ENCODE data around the gene BARX2. TPM values are rescaled to one million over a fixed set of nuclear protein-coding genes. Genes with fewer than 3 reads are reported as not detected.
A peak's percentile ranks its signal among the peaks of the same experiment; 100 is the strongest.
"Not testable (repeated sequence)": the region's sequence is repeated elsewhere in the genome, so short reads cannot be mapped to it uniquely, and the experiment has no call there.

Gene BARX2, protein sequence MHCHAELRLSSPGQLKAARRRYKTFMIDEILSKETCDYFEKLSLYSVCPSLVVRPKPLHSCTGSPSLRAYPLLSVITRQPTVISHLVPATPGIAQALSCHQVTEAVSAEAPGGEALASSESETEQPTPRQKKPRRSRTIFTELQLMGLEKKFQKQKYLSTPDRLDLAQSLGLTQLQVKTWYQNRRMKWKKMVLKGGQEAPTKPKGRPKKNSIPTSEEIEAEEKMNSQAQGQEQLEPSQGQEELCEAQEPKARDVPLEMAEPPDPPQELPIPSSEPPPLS
- under 1 TPM; 0.11 to 0.87 (median 0.28) TPM for total RNA-seq

DNA sequence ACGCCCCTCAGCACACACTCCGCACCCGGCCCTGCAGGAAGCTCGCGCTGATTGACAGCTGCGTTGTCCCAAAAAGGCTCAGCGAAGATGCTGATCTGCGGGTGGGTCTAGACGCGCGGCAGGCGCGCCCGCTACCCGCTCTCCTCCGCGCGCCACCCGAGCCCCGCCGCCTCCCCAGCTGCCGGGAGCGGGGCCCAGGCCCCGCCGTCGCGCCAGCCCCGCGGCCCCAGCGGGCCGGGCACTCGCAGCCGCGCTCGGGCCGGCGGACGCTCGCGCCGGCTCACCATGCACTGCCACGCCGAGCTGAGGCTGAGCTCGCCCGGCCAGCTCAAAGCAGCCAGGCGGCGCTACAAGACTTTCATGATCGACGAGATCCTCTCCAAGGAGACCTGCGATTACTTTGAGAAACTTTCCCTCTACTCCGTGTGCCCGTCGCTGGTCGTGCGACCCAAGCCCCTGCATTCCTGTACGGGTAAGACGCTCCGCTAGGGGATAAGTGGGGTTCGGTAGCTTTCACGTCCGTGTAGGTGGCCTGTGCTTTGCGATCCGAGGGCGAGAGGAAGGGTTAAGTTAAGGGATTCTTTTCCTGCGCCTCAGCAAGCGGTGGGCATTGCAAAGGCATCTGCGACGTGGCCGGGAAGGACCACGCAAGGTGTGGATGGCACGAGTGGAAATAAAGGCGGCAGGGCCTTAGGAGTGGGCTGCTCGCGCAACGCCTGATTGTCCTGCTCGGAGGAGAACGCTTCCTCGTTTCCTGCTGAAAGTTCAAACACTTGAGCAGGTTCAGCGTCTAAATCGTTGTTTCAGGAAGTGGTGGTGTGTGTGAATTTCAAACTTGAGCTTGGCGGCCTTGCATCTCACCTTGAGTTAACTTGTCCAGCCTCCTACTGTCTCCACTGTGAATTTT lies at the start of gene BARX2:
Gene BARX2 (plus strand): TSS at position 98 of the 907 bp plus-strand sequence. CDS start 188 bp downstream, at position 286.
- DNase-seq: no peak
- H3K27me3 Mint-ChIP-seq (ENCODE audit: low read depth): peaks cover 66% of the 10 kb centered on the region
- H3K9me3 Mint-ChIP-seq: no peaks in the 10 kb centered on the region
- ATAC-seq: peak; percentile 51 to 54
- peaks cover 28% of the 10 kb centered on the region for H3K4me1 Mint-ChIP-seq (ENCODE audit: low read depth)
- no peaks in the 10 kb centered on the region for H3K36me3 Mint-ChIP-seq (ENCODE audit: insufficient read depth)
- peak within 1 kb of the TSS; percentile 66 for H3K4me3 Mint-ChIP-seq

DNA sequence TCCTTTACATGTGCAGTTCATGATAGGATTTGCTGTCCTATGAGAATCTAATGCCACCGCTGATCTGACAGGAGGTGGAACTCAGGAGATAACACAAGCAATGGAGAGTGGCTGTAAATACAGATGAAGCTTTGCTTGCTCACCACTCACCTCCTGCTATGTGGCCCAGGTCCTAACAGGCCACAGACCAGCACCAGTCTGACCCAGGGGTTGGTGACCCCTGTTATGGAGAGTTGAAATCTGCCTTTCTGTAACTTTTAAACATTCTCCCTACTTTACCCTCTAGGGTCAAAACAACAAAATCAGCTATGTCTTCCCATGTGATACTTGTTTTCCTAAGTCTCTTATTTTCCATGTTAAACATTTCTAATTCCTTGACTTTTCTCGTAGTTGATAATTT lies 48.7 kb upstream of the BARX2 start:
- no peak for DNase-seq
- Mint-ChIP-seq H3K27me3 (ENCODE audit: low read depth) (peaks cover 4% of the 10 kb centered on the region), H3K9me3 (no peaks in the 10 kb centered on the region), H3K4me1 (ENCODE audit: low read depth) (peaks cover 2% of the 10 kb centered on the region), H3K4me3 (no peak overlapping the region), H3K36me3 (ENCODE audit: insufficient read depth) (no peaks in the 10 kb centered on the region)
- no peak for ATAC-seq

DNA sequence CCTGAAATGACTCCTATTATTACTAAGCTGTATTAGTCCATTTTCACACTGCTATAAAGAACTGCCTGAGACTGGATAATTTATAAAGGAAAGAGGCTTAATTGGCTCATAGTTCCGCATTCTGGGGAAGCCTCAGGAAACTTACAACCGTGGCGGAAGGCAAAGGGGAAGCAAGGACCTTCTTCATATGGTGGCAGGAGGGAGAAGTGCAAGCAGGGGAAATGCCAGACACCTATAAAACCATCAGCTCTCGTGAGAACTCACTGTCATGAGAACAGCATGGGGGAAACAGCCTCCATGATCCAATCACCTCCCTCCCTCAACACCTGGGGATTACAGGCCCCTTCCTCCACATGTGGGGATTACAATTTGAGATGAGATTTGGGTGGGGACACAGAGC lies 47.9 kb upstream of the BARX2 start:
- not testable (repeated sequence) for ATAC-seq; H3K27me3 Mint-ChIP-seq (ENCODE audit: low read depth); DNase-seq; H3K9me3 Mint-ChIP-seq; H3K36me3 Mint-ChIP-seq (ENCODE audit: insufficient read depth); H3K4me3 Mint-ChIP-seq; H3K4me1 Mint-ChIP-seq (ENCODE audit: low read depth)

DNA sequence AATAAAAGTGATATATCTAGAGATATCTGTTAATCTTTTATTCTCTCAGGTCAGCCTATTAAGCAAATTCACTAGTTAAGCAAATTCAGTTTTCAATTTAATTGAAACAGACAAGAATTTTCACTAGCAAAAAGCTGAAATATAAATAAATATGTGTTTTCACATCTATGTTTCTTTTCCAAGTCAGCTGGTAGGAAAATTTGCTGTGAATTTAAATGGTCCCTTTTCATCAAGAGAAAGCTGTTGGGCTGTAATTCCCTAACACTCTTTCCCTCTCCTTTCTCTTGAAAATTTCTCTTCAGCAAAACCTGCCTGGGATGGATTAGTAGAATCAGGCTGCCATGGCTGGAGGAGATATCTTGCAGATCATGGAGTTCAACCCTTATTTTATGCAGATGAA lies 46.9 kb upstream of the BARX2 start:
- H3K4me3 Mint-ChIP-seq: no peak overlapping the region
- ATAC-seq (no peak), DNase-seq (no peak)
- H3K9me3 Mint-ChIP-seq: no peaks in the 10 kb centered on the region
- H3K4me1 Mint-ChIP-seq (ENCODE audit: low read depth): peaks cover 3% of the 10 kb centered on the region
- peaks cover 4% of the 10 kb centered on the region for H3K27me3 Mint-ChIP-seq (ENCODE audit: low read depth)
- H3K36me3 Mint-ChIP-seq (ENCODE audit: insufficient read depth): no peaks in the 10 kb centered on the region

DNA sequence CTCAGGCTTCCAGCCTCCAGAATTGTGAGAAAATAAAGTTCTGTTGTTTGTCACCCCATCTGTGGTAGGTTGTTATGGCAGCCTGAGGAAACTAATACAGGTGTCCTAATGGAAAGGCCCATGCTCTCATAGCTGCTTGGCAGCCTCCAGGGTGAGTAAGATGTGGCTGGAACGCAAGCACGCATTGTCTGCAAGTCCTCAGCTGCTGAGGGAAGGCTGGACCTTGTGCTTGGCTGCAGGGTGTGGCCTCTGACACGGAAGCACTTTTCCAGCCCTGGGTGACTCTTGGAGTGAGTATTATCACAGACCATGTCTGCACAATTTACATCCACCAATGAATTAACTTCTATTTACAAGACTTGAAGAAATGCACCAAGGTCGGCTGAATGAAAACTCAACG lies 44.4 kb upstream of the BARX2 start:
- Mint-ChIP-seq H3K4me3 (no peak overlapping the region), H3K27me3 (ENCODE audit: low read depth) (peaks cover 3% of the 10 kb centered on the region), H3K4me1 (ENCODE audit: low read depth) (peaks cover 3% of the 10 kb centered on the region), H3K9me3 (no peaks in the 10 kb centered on the region), H3K36me3 (ENCODE audit: insufficient read depth) (no peaks in the 10 kb centered on the region)
- ATAC-seq (no peak), DNase-seq (no peak)

DNA sequence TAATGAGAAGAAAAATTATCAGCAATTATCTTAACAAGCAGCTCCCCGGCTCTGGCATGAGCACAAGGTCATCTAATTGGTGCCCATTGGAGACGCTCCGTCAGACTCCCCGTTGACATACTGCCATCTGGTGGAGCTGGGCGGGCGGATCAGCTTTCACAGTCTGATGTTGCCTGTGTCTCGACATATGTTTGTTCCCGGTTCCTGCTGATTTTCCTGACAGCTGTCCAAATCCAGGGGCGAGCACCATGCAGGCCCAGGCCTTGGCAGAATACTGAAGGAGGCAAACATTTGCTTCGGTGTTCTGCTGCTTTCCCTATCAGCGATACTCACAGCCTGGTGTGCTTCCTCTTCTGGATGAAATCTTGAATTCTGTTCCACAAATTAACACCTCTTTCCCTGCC lies 43.8 kb upstream of the BARX2 start:
- H3K4me1 Mint-ChIP-seq (ENCODE audit: low read depth): peaks cover 3% of the 10 kb centered on the region
- no peaks in the 10 kb centered on the region for H3K9me3 Mint-ChIP-seq
- ATAC-seq (peak; percentile 66 to 76), DNase-seq (peak; percentile 59)
- H3K27me3 Mint-ChIP-seq (ENCODE audit: low read depth): peaks cover 3% of the 10 kb centered on the region
- no peak overlapping the region for H3K4me3 Mint-ChIP-seq
- no peaks in the 10 kb centered on the region for H3K36me3 Mint-ChIP-seq (ENCODE audit: insufficient read depth)

DNA sequence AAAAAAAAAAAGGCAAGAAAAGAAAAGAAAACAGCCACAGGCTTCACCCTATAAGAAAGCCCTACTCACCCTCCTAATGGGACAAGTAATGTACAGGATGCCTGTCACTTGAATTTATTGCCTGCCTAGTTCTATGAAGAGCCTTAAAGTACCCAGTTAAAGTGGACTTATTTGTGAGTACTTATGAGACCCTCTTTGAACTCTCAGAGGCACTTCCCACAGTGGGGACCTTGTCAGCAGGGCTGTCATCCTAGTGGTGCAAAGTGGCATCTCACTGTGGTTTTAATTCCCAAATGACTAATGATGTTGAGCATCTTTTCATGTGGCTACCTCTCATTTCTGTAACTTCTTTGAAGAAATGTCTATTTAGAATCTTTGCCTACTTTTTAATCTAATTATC lies 41.8 kb upstream of the BARX2 start:
- Mint-ChIP-seq H3K9me3 (no peaks in the 10 kb centered on the region), H3K4me3 (no peak overlapping the region), H3K4me1 (ENCODE audit: low read depth) (peaks cover 3% of the 10 kb centered on the region), H3K36me3 (ENCODE audit: insufficient read depth) (no peaks in the 10 kb centered on the region), H3K27me3 (ENCODE audit: low read depth) (peaks cover 3% of the 10 kb centered on the region)
- ATAC-seq (peak in 1 of 2 donors; percentile 61), DNase-seq (no peak)

DNA sequence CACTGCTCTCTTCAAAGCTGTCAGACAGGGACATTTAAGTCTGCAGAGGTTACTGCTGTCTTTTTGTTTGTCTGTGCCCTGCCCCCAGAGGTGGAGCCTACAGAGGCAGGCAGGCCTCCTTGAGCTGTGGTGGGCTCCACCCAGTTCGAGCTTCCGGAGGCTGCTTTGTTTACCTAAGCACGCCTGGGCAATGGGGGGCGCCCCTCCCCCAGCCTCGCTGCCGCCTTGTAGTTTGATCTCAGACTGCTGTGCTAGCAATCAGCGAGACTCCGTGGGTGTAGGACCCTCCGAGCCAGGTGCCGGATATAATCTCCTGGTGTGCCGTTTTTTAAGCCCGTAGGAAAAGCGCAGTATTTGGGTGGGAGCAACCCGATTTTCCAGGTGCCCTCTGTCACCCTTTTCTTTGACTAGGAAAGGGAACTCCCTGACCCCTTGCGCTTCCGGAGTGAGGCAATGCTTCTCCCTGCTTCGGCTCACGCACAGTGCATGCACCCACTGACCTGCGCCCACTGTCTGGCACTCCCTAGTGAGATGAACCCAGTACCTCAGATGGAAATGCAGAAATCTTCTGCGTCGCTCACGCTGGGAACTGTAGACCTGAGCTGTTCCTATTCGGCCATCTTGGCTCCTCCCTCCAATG lies 31.2 kb upstream of the BARX2 start:
- not testable (repeated sequence) for H3K36me3 Mint-ChIP-seq (ENCODE audit: insufficient read depth); ATAC-seq; H3K4me3 Mint-ChIP-seq; H3K9me3 Mint-ChIP-seq; H3K4me1 Mint-ChIP-seq (ENCODE audit: low read depth); H3K27me3 Mint-ChIP-seq (ENCODE audit: low read depth)
- DNase-seq: peak; percentile 9

DNA sequence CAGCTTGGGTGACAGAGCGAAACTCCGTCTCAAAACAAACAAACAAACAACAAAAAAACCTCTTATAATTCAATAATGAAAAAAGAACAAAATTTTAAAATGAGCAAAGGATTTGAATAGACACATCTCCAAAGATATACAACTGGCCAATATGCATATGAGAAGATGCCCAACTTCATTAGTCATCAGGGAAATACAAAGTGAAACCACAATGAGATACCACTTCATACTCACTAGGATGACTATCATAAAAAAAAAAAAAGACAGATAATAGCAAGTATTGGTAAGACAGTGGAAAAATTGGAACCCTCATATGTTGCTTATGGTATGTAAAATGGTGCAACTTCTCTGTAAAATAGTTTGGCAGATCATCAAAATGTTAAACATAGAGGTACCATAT lies 28.7 kb upstream of the BARX2 start:
- Mint-ChIP-seq H3K27me3 (ENCODE audit: low read depth) (peaks cover 4% of the 10 kb centered on the region), H3K36me3 (ENCODE audit: insufficient read depth) (no peaks in the 10 kb centered on the region), H3K4me3 (no peak overlapping the region), H3K4me1 (ENCODE audit: low read depth) (peaks cover 6% of the 10 kb centered on the region), H3K9me3 (peaks cover 10% of the 10 kb centered on the region)
- DNase-seq (no peak), ATAC-seq (no peak)

DNA sequence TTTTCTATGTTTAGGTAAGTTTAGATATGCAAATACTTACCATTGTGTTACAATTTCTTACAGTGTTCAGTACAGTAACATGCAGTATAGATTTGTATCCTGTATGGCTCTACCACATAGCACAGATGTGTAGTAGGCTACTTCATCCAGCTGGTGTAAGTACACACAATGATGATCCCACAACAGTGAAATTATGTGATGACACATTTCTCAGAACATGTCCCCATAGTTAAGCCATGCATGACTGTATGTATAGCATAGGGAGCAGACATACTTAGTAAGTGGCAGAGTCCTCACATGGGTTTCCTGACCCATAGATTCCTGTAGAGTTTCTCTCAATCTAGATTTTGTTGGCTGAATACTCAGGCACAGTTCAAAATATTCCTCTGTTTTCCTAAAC lies 26.8 kb upstream of the BARX2 start:
- H3K4me3 Mint-ChIP-seq: no peak overlapping the region
- H3K4me1 Mint-ChIP-seq (ENCODE audit: low read depth): peaks cover 6% of the 10 kb centered on the region
- H3K36me3 Mint-ChIP-seq (ENCODE audit: insufficient read depth): no peaks in the 10 kb centered on the region
- no peak for DNase-seq
- H3K9me3 Mint-ChIP-seq: peaks cover 10% of the 10 kb centered on the region
- H3K27me3 Mint-ChIP-seq (ENCODE audit: low read depth): peaks cover 5% of the 10 kb centered on the region
- ATAC-seq: no peak

DNA sequence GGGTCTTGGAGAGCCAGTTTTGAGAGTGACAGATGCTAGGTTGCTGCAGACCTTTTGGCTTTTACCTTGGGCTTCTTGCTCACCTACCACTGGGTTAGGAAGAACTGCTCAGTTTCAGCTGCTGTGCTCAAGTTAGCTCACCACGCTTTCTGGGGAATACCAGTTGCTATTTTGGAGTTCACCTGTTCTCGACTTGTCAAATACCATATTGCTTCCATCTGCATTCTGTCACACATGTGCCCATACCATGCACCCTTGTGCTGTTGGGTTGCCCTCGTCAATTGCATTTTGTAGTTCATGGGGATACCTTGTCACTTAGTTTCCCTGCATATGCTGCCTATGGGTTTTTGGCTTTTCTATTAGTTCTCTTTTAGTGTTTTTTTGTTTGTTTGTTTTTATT lies 23.0 kb upstream of the BARX2 start:
- Mint-ChIP-seq H3K9me3 (peaks cover 2% of the 10 kb centered on the region), H3K36me3 (ENCODE audit: insufficient read depth) (no peaks in the 10 kb centered on the region), H3K4me1 (ENCODE audit: low read depth) (no peaks in the 10 kb centered on the region), H3K4me3 (no peak overlapping the region), H3K27me3 (ENCODE audit: low read depth) (peaks cover 2% of the 10 kb centered on the region)
- ATAC-seq: no peak
- DNase-seq: no peak

DNA sequence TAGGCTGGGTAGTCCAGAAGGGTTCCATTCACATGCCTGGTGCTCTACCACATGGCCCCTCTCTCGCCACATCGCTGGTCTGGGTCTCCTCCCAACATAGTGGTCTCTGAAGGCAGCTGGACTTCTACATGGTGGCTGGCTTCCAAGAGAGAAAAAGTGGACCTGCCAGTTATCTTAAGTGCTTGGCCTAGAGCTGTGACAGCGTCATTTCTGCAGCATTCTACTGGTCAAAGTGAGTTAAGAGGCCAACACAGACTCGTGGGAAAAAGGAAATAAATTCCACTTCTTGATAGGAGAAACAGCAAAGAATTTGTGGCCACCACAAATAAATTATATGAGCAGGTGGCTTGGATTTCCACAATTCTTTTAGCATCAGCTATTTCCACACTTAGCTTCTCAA lies 21.0 kb upstream of the BARX2 start:
- Mint-ChIP-seq H3K4me1 (ENCODE audit: low read depth) (no peaks in the 10 kb centered on the region), H3K9me3 (peaks cover 5% of the 10 kb centered on the region), H3K4me3 (no peak overlapping the region), H3K36me3 (ENCODE audit: insufficient read depth) (no peaks in the 10 kb centered on the region), H3K27me3 (ENCODE audit: low read depth) (peaks cover 2% of the 10 kb centered on the region)
- DNase-seq (no peak), ATAC-seq (no peak)

DNA sequence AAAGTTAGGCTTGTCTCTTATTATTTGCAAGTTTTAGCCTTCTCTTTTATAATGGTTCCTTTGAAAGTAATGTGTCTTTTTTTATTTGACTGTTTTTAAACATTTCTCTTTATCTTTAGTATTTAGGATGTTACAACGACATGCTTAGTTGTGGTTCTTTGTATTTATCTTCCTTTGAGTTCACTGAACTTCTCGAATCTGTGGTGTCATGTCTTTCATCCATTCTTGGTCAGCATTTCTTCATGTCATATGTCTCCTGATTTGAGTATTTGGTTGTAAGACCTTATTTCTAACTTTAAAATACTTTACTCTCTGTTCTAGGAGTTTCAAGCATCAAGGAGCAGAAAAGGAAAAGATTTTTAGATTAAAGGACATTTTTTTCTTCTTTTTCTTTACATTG lies 15.9 kb upstream of the BARX2 start:
- DNase-seq: no peak
- peaks cover 7% of the 10 kb centered on the region for H3K9me3 Mint-ChIP-seq
- ATAC-seq: no peak
- no peaks in the 10 kb centered on the region for H3K4me1 Mint-ChIP-seq (ENCODE audit: low read depth)
- H3K36me3 Mint-ChIP-seq (ENCODE audit: insufficient read depth): no peaks in the 10 kb centered on the region
- H3K4me3 Mint-ChIP-seq: no peak overlapping the region
- H3K27me3 Mint-ChIP-seq (ENCODE audit: low read depth): peaks cover 3% of the 10 kb centered on the region

DNA sequence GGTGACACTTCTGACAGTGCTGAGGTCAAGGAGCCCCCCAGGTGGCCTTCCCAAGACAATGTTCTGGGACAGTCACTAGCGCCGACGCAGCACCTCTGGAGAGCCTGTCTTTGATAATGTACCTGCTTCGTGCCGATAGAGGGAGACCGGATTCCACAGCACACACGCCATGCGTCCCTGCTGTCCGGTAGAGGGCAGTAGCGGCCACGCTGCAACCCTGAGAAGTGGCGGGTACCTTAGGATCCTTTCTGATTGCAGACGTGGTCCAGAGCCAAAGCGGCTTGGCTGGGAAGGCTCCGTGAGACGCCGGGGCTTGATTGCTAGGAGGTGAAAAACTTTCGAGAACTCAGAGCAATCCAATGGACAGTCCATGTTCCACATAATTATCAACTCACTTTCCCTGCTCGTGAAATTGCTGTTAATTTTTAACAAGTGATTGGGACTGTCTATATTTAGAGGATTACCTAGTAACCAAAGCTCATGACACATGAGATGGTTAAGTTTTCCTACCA lies 11.4 kb upstream of the BARX2 start:
- Mint-ChIP-seq H3K27me3 (ENCODE audit: low read depth) (peaks cover 25% of the 10 kb centered on the region), H3K4me3 (no peak overlapping the region), H3K36me3 (ENCODE audit: insufficient read depth) (no peaks in the 10 kb centered on the region), H3K4me1 (ENCODE audit: low read depth) (no peaks in the 10 kb centered on the region), H3K9me3 (peaks cover 7% of the 10 kb centered on the region)
- DNase-seq (peak; percentile 66), ATAC-seq (peak; percentile 100)
